GM23338 (cell line): ENCODE results near the gene KAT6B. TPM values are rescaled to one million over a fixed set of nuclear protein-coding genes. Genes with fewer than 3 reads are reported as not detected.
"Not testable (repeated sequence)": the region's sequence is repeated elsewhere in the genome, so short reads cannot be mapped to it uniquely, and the experiment has no call there.

Source experiments
- ATAC-seq: fragments of 200-7000 bp; cut with Tn5 transposase; 3 replicates; pipeline ENCODE4 v1.9.1; 2020
- DNase-seq: peaks from one replicate; pipeline ENCODE4 v3.0.0-alpha.2; 2015; ENCODE audit warnings: low spot score
- H2AFZ ChIP-seq: fragments of 200-600 bp; sonication (generic); 2 replicates; pipeline ENCODE4 v1.8.0; 2016; ENCODE audit warnings: antibody characterized with exemption, mild to moderate bottlenecking, moderate library complexity
- H3F3A ChIP-seq: fragments of 200-600 bp; sonication (generic); replicated peaks from 2 replicates; pipeline ENCODE4 v1.8.0; 2017; ENCODE audit warnings: antibody characterized with exemption, mixed run types, low read depth
- H3K27ac ChIP-seq: fragments of 200-600 bp; sonication (generic); 2 replicates; pipeline ENCODE4 v1.6.1; 2016; ENCODE audit warnings: low read depth
- H3K27me3 ChIP-seq: fragments of 200-600 bp; sonication (generic); 2 replicates; pipeline ENCODE4 v1.8.0; 2016; ENCODE audit warnings: mild to moderate bottlenecking, mixed run types, moderate library complexity; ENCODE audit not compliant: insufficient read depth
- H3K36me3 ChIP-seq: fragments of 200-600 bp; sonication (generic); 2 replicates; pipeline ENCODE4 v1.8.0; 2016; ENCODE audit warnings: mild to moderate bottlenecking; ENCODE audit not compliant: insufficient read depth
- H3K4me1 ChIP-seq: fragments of 200-600 bp; sonication (generic); 2 replicates; pipeline ENCODE4 v1.8.0; 2016; ENCODE audit warnings: mild to moderate bottlenecking, moderate library complexity; ENCODE audit not compliant: insufficient read depth
- H3K4me2 ChIP-seq: fragments of 200-600 bp; sonication (generic); 2 replicates; pipeline ENCODE4 v1.7.1; 2017; ENCODE audit warnings: mixed run types
- H3K4me3 ChIP-seq: fragments of 200-600 bp; sonication (generic); 2 replicates; pipeline ENCODE4 v1.6.1; 2016; ENCODE audit warnings: mixed run types
- H3K79me2 ChIP-seq: fragments of 200-600 bp; sonication (generic); replicated peaks from 2 replicates; pipeline ENCODE4 v1.8.0; 2017; ENCODE audit warnings: mild to moderate bottlenecking; ENCODE audit not compliant: insufficient read depth
- H3K9me2 ChIP-seq: fragments of 200-600 bp; sonication (generic); 2 replicates; pipeline ENCODE4 v1.8.0; 2017; ENCODE audit not compliant: insufficient read depth
- H4K20me1 ChIP-seq: fragments of 200-600 bp; sonication (generic); replicated peaks from 2 replicates; pipeline ENCODE4 v1.8.0; 2017; ENCODE audit warnings: mild to moderate bottlenecking; ENCODE audit not compliant: insufficient read depth
- H3K27ac Mint-ChIP-seq: 2 replicates; pipeline ENCODE4 v1.8.0; 2020; ENCODE audit warnings: inconsistent platforms, mild to moderate bottlenecking, moderate library complexity, mixed read lengths
- H3K27me3 Mint-ChIP-seq: 3 replicates; pipeline ENCODE4 v1.8.0; 2022; ENCODE audit warnings: low read depth, mild to moderate bottlenecking, moderate library complexity, mixed read lengths, inconsistent platforms; ENCODE audit not compliant: insufficient read depth, poor library complexity
- H3K36me3 Mint-ChIP-seq: 3 replicates; pipeline ENCODE4 v1.8.0; 2021; ENCODE audit warnings: low read depth, mild to moderate bottlenecking, inconsistent platforms, moderate library complexity, mixed read lengths
- H3K4me1 Mint-ChIP-seq: 3 replicates; pipeline ENCODE4 v1.8.0; 2020; ENCODE audit warnings: mild to moderate bottlenecking, inconsistent platforms, mixed read lengths
- H3K4me3 Mint-ChIP-seq: 3 replicates; pipeline ENCODE4 v1.8.0; 2021; ENCODE audit warnings: moderate library complexity, mild to moderate bottlenecking, inconsistent platforms, mixed read lengths
- H3K9me3 Mint-ChIP-seq: 3 replicates; pipeline ENCODE4 v1.8.0; 2020; ENCODE audit warnings: moderate library complexity, mild to moderate bottlenecking, inconsistent platforms, mixed read lengths
- CREB1 ChIP-seq: fragments of 250-450 bp; sonication (Bioruptor Pico); IDR thresholded peaks from 2 replicates; pipeline ENCODE4 v1.5.0; 2020; ENCODE audit warnings: low read depth, mild to moderate bottlenecking, moderate library complexity
- CTCF ChIP-seq, 2 experiments: fragments of 200-600 bp in 1 of 2; sonication (generic) in 1 of 2; conservative IDR thresholded peaks; 2 replicates each; pipeline versions ENCODE4 v1.5.1 to v1.6.1; 2016 to 2017; ENCODE audit warnings: antibody characterized with exemption in 2 of 2, low read depth in 2 of 2, mild to moderate bottlenecking in 2 of 2, moderate library complexity in 1 of 2
- EZH2phosphoT487 ChIP-seq: fragments of 200-600 bp; sonication (generic); IDR thresholded peaks from one replicate; pipeline ENCODE4 v1.8.1; 2018; ENCODE audit warnings: antibody characterized with exemption; ENCODE audit not compliant: unreplicated experiment
- JUNB ChIP-seq: IDR thresholded peaks from one replicate; pipeline ENCODE4 v1.6.1; 2016; ENCODE audit warnings: antibody characterized with exemption; ENCODE audit not compliant: unreplicated experiment
- NANOG ChIP-seq: IDR thresholded peaks from 2 replicates; pipeline ENCODE4 v1.6.1; 2016; ENCODE audit warnings: antibody characterized with exemption, borderline replicate concordance
- POLR2AphosphoS5 ChIP-seq: IDR thresholded peaks from 2 replicates; pipeline ENCODE4 v1.6.1; 2016; ENCODE audit warnings: antibody characterized with exemption, low read depth
- long read RNA-seq: library from polyadenylated mRNA; unstranded; transcript quantifications from one replicate; pipeline ENCODE4 v2.0.0, GENCODE V29; 2020; ENCODE audit not compliant: unreplicated experiment
- polyA plus RNA-seq: library from polyadenylated mRNA; unstranded; fragments of >200 nt; fragmentation: Nextera tagmentation; extraction: Ambion mirVana; gene quantifications from 2 replicates; pipeline ENCODE4 v1.2.1, GENCODE V29; 2016
- total RNA-seq: library from RNA; depleted of rRNA; stranded (reverse); fragments of >200 nt; shearing (Covaris generic); gene quantifications from 2 replicates; pipeline ENCODE4 v1.2.3, GENCODE V29; 2014; rRNA removed
- TF ChIP-seq, protein P1 (sequence below): IDR thresholded peaks from one replicate; pipeline ENCODE4 v1.6.1; 2018; ENCODE audit warnings: antibody characterized with exemption; ENCODE audit not compliant: unreplicated experiment
- TF ChIP-seq, protein P2 (sequence below): IDR thresholded peaks from 2 replicates; pipeline ENCODE4 v1.6.1; 2016; ENCODE audit warnings: antibody characterized with exemption

The KAT6B gene
- total RNA-seq (27.0 and 31.4 TPM in 2 replicates), polyA plus RNA-seq (15.4 and 21.3 TPM in 2 replicates)
- long read RNA-seq, partial matches to known transcripts, result 2 of 5 reads
- long read RNA-seq, other reads (novel, unspliced or antisense), result 2 of 5 reads

DNA sequence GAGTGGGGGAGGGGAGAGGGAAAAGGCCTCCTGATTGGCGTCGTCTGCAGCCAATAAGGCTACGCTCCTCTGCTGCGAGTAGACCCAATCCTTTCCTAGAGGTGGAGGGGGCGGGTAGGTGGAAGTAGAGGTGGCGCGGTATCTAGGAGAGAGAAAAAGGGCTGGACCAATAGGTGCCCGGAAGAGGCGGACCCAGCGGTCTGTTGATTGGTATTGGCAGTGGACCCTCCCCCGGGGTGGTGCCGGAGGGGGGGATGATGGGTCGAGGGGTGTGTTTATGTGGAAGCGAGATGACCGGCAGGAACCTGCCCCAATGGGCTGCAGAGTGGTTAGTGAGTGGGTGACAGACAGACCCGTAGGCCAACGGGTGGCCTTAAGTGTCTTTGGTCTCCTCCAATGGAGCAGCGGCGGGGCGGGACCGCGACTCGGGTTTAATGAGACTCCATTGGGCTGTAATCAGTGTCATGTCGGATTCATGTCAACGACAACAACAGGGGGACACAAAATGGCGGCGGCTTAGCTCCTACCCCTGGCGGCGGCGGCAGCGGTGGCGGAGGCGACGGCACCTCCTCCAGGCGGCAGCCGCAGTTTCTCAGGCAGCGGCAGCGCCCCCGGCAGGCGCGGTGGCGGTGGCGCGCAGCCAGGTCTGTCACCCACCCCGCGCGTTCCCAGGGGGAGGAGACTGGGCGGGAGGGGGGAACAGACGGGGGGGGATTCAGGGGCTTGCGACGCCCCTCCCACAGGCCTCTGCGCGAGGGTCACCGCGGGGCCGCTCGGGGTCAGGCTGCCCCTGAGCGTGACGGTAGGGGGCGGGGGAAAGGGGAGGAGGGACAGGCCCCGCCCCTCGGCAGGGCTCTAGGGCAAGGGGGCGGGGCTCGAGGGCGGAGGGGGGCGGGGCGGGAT, at the start of gene KAT6B:
Gene KAT6B (plus strand): TSS at position 459 of the 903 bp plus-strand sequence. CDS start 16,258 bp downstream, outside the sequence.
- no peaks in the 10 kb centered on the region for H3K9me2 ChIP-seq
- H3K4me2 ChIP-seq, result peak within 1 kb of the TSS; percentile 96
- H3K27ac Mint-ChIP-seq, result peak within 1 kb of the TSS; percentile 95
- peak within 1 kb of the TSS; percentile 91 for H3K27ac ChIP-seq
- peak within 1 kb of the TSS; percentile 81; the same call in 1 of the 2 replicates for H2AFZ ChIP-seq
- no peaks in the 10 kb centered on the region for H3F3A ChIP-seq
- peaks cover 25% of the 10 kb centered on the region for H3K27me3 Mint-ChIP-seq
- H4K20me1 ChIP-seq, result peaks cover 6% of the 10 kb centered on the region; the same call in 1 of the 2 replicates
- ATAC-seq (peak; percentile 84), DNase-seq (peak; percentile 100)
- H3K4me3 ChIP-seq, result peak within 1 kb of the TSS; percentile 85
- H3K27me3 ChIP-seq, result no peaks in the 10 kb centered on the region
- peak within 1 kb of the TSS; percentile 85 for H3K4me3 Mint-ChIP-seq
- peaks cover 44% of the 10 kb centered on the region for H3K4me1 Mint-ChIP-seq
- H3K36me3 Mint-ChIP-seq, result no peaks in the 10 kb centered on the region
- H3K4me1 ChIP-seq, result peaks cover 14% of the 10 kb centered on the region
- TF ChIP-seq POLR2AphosphoS5 (no peak; the same call in 1 of the 2 replicates), CREB1 (CRISPR knock-in tag) (peak; percentile 79), CTCF (conservative IDR thresholded peaks at IDR 0.05; ENCODE audit: low read depth in 2 of 2) (peak; percentile 9 to 27; a peak in 1 of 4 replicates)
- H3K79me2 ChIP-seq, result peaks cover 42% of the 10 kb centered on the region
- H3K9me3 Mint-ChIP-seq, result peaks cover 3% of the 10 kb centered on the region; the same call in 2 of the 3 replicates
- H3K36me3 ChIP-seq, result no peaks in the 10 kb centered on the region

- Histone ChIP-seq H3K27me3 (no peaks in the 10 kb centered on the region), H3F3A (no peaks in the 10 kb centered on the region), H3K4me3 (no peak overlapping the region), H3K4me2 (no peak overlapping the region), H3K27ac (no peak overlapping the region), H3K4me1 (peaks cover 12% of the 10 kb centered on the region), H3K9me2 (0 out of 2 replicates have a peak, but pooled peaks cover 4% of the 10 kb centered on the region), H3K79me2 (no peaks in the 10 kb centered on the region), H4K20me1 (no peaks in the 10 kb centered on the region), H3K36me3 (no peaks in the 10 kb centered on the region), H2AFZ (no peak overlapping the region)
- Mint-ChIP-seq H3K9me3 (peaks cover 40% of the 10 kb centered on the region), H3K36me3 (peaks cover 21% of the 10 kb centered on the region), H3K27ac (no peak overlapping the region), H3K4me1 (peaks cover 11% of the 10 kb centered on the region; the same call in 2 of the 3 replicates), H3K27me3 (no peaks in the 10 kb centered on the region), H3K4me3 (no peak overlapping the region)
- DNase-seq, result peak; percentile 19
- ATAC-seq, result no peak
- no peak for TF ChIP-seq POLR2AphosphoS5
- TF ChIP-seq, protein P1, sequence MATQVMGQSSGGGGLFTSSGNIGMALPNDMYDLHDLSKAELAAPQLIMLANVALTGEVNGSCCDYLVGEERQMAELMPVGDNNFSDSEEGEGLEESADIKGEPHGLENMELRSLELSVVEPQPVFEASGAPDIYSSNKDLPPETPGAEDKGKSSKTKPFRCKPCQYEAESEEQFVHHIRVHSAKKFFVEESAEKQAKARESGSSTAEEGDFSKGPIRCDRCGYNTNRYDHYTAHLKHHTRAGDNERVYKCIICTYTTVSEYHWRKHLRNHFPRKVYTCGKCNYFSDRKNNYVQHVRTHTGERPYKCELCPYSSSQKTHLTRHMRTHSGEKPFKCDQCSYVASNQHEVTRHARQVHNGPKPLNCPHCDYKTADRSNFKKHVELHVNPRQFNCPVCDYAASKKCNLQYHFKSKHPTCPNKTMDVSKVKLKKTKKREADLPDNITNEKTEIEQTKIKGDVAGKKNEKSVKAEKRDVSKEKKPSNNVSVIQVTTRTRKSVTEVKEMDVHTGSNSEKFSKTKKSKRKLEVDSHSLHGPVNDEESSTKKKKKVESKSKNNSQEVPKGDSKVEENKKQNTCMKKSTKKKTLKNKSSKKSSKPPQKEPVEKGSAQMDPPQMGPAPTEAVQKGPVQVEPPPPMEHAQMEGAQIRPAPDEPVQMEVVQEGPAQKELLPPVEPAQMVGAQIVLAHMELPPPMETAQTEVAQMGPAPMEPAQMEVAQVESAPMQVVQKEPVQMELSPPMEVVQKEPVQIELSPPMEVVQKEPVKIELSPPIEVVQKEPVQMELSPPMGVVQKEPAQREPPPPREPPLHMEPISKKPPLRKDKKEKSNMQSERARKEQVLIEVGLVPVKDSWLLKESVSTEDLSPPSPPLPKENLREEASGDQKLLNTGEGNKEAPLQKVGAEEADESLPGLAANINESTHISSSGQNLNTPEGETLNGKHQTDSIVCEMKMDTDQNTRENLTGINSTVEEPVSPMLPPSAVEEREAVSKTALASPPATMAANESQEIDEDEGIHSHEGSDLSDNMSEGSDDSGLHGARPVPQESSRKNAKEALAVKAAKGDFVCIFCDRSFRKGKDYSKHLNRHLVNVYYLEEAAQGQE, result no peak
- no peak for TF ChIP-seq CREB1 (CRISPR knock-in tag)
- TF ChIP-seq NANOG, result no peak
- TF ChIP-seq JUNB, result no peak
- no peak for TF ChIP-seq EZH2phosphoT487
- TF ChIP-seq, protein P2, sequence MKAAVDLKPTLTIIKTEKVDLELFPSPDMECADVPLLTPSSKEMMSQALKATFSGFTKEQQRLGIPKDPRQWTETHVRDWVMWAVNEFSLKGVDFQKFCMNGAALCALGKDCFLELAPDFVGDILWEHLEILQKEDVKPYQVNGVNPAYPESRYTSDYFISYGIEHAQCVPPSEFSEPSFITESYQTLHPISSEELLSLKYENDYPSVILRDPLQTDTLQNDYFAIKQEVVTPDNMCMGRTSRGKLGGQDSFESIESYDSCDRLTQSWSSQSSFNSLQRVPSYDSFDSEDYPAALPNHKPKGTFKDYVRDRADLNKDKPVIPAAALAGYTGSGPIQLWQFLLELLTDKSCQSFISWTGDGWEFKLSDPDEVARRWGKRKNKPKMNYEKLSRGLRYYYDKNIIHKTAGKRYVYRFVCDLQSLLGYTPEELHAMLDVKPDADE, result no peak
Measured at GRCh38 chr10:74778436-74779094, 47.8 kb upstream of the KAT6B start.

- H3K9me2 ChIP-seq, ATAC-seq, H3K36me3 ChIP-seq, H3K27ac ChIP-seq, H3K79me2 ChIP-seq, H3K4me3 Mint-ChIP-seq, H3K27me3 ChIP-seq, H3F3A ChIP-seq, DNase-seq, H3K4me3 ChIP-seq, H3K27me3 Mint-ChIP-seq, H3K4me2 ChIP-seq, H4K20me1 ChIP-seq, H3K27ac Mint-ChIP-seq: not testable (repeated sequence)
- Histone ChIP-seq H3K4me1 (peaks cover 36% of the 10 kb centered on the region), H2AFZ (peak overlapping the region; percentile 91)
- H3K36me3 Mint-ChIP-seq, result peaks cover 13% of the 10 kb centered on the region
- peaks cover 16% of the 10 kb centered on the region for H3K9me3 Mint-ChIP-seq
- peaks cover 24% of the 10 kb centered on the region for H3K4me1 Mint-ChIP-seq
Measured at GRCh38 chr10:74781870-74782269, 44.5 kb upstream of the KAT6B start.
